Stomach (tissue), 9 donors: ENCODE results near the gene MAEL. TPM values are rescaled to one million over a fixed set of nuclear protein-coding genes. Genes with fewer than 3 reads are reported as not detected.

Experiments
- DNase-seq, 2 donors: peaks; one replicate each; pipeline versions ENCODE4 v3.0.0 to v3.0.0-alpha.2; 2013 to 2019
- H3K27ac ChIP-seq, 5 donors: fragments of 200-600 bp in 4 of 5; sonication (generic) in 4 of 5; one replicate each; pipeline ENCODE4 v1.5.1; 2013 to 2019; ENCODE audit warnings: mild to moderate bottlenecking in 1 of 5, moderate library complexity in 1 of 5
- H3K27me3 ChIP-seq, 3 donors: fragments of 200-600 bp; sonication (generic); one replicate each; pipeline ENCODE4 v1.5.1; 2017 to 2019; ENCODE audit warnings: mixed run types in 1 of 3
- H3K36me3 ChIP-seq, 4 donors: fragments of 200-600 bp; sonication (generic); 1 replicate in 3 of 4; 2 replicates in 1 of 4; pipeline ENCODE4 v1.5.1; 2016 to 2019
- H3K4me1 ChIP-seq, 4 donors: fragments of 200-600 bp; sonication (generic); one replicate each; pipeline ENCODE4 v1.5.1; 2016 to 2019
- H3K4me3 ChIP-seq, 4 donors: fragments of 200-600 bp; sonication (generic) in 3 of 4; one replicate each; pipeline ENCODE4 v1.5.1; 2016 to 2019; ENCODE audit warnings: mild to moderate bottlenecking in 1 of 4
- H3K9me3 ChIP-seq, 4 donors: fragments of 200-600 bp; sonication (generic); one replicate each; pipeline ENCODE4 v1.5.1; 2016 to 2019
- EP300 ChIP-seq: sonication (generic); formaldehyde crosslinking; IDR thresholded peaks from one replicate; pipeline ENCODE4 v1.6.1; 2017; ENCODE audit warnings: antibody characterized with exemption
- POLR2A ChIP-seq, 4 donors: fragments of 450-650 bp; IDR thresholded peaks; one replicate each; pipeline ENCODE4 v1.6.1; 2016; ENCODE audit warnings: antibody characterized with exemption in 4 of 4, control low read depth in 2 of 4, mild to moderate bottlenecking in 1 of 4, moderate library complexity in 1 of 4
- POLR2AphosphoS5 ChIP-seq, 3 donors: sonication (generic); formaldehyde crosslinking; IDR thresholded peaks; one replicate each; pipeline ENCODE4 v1.6.1; 2016; ENCODE audit warnings: antibody characterized with exemption in 3 of 3
- WGBS, 5 donors: extraction: QIAGEN DNeasy Blood & Tissue Kit in 3 of 5; methylation state at CpG; one replicate each; pipeline versions ENCODE4 v1.1.5 to v1.1.7; 2013 to 2018; 5-methylcytosine and 5-hydroxymethylcytosine counted together
- intact Hi-C: fragments of 100-400 bp; cut with DNase I; formaldehyde crosslinking; loops from one replicate; pipeline ENCODE4 v1.15.1; 2023; ENCODE audit warnings: low total_unique reads
- polyA plus RNA-seq, 3 donors: library from polyadenylated mRNA; stranded (reverse); fragments of 200-250 nt; gene quantifications; one replicate each; pipeline ENCODE4 v1.2.3, GENCODE V29; 2013
- total RNA-seq, 5 donors: library from RNA; depleted of rRNA; stranded (reverse); fragments of >200 nt; gene quantifications; one replicate each; pipeline versions ENCODE4 v1.1.0 to v1.2.3, GENCODE V29; 2014 to 2016
- TF ChIP-seq, protein P1 (sequence below), 7 experiments: fragments of 450-650 bp in 4 of 7; fragments of 200-600 bp in 3 of 7; sonication (generic) in 3 of 7; IDR thresholded peaks; one replicate each; pipeline ENCODE4 v1.5.1; 2016 to 2019; ENCODE audit warnings: antibody characterized with exemption in 7 of 7, control low read depth in 2 of 7, mild to moderate bottlenecking in 1 of 7
- donor health status: healthy with polysubstance abuse.
- donor health status: Bipolar disorder and iron deficiency.
- donor health status: healthy.

MAEL gene
- total and polyA plus RNA-seq, 8 donors = 0.08 to 1.1 (median 0.51) TPM; not detected in 4

DNA sequence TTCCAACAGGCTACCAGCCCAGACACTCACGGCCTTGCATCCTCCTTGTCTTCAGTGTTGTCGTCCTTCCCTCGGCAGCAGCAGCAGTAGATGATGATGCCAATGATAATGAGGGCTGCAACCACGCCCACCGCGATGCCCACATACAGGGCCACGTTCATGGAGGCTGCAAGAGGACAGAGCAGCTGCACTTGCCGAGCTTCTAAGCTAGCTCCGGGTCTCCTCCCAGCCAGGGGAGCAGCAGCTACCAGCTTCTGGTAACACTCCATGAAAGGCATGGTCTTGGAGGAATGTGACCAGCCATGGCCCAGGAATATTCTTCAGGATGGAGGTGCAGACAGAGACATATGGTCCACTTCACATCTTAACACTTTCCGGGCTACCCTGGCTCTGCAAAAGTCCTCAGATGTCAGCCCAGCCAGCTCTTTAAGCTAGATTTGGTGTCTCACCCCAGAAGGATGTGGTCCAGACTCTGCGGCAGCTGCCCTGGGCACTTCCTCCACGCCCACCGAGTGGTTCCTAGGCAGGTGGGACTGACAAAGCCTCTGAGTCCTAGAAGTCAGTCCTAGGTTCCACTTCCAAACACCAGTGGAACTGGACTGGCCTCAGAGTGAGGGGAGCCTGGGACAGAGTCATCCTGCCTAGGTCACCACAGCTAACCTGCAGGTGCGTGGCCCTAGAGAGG lies 66.0 kb downstream of the MAEL start:
- H3K27ac ChIP-seq = no peak overlapping the region
- no peaks in the 10 kb centered on the region for H3K9me3 ChIP-seq
- WGBS, 5 donors = 77 to 87% (median 84%) methylated on average over 9 to 14 of the region's 14 CpGs
- H3K4me1 ChIP-seq = peaks cover 0 to 8% (median 6%) of the 10 kb centered on the region in 4 donors
- no peak for DNase-seq
- peaks cover 0 to 26% (median 3%) of the 10 kb centered on the region in 3 donors for H3K27me3 ChIP-seq
- TF ChIP-seq POLR2AphosphoS5 (IDR thresholded peaks at IDR 0.05) = no peak
- TF ChIP-seq, protein P1, sequence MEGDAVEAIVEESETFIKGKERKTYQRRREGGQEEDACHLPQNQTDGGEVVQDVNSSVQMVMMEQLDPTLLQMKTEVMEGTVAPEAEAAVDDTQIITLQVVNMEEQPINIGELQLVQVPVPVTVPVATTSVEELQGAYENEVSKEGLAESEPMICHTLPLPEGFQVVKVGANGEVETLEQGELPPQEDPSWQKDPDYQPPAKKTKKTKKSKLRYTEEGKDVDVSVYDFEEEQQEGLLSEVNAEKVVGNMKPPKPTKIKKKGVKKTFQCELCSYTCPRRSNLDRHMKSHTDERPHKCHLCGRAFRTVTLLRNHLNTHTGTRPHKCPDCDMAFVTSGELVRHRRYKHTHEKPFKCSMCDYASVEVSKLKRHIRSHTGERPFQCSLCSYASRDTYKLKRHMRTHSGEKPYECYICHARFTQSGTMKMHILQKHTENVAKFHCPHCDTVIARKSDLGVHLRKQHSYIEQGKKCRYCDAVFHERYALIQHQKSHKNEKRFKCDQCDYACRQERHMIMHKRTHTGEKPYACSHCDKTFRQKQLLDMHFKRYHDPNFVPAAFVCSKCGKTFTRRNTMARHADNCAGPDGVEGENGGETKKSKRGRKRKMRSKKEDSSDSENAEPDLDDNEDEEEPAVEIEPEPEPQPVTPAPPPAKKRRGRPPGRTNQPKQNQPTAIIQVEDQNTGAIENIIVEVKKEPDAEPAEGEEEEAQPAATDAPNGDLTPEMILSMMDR (IDR thresholded peaks at IDR 0.05) = no peak
- no peak overlapping the region for H3K4me3 ChIP-seq
- intact Hi-C loops = loop anchor here (5.0 kb wide), 1 partner anchor 148 kb away; no protein-coding TSS in a partner anchor
- H3K36me3 ChIP-seq = no peaks in the 10 kb centered on the region

DNA sequence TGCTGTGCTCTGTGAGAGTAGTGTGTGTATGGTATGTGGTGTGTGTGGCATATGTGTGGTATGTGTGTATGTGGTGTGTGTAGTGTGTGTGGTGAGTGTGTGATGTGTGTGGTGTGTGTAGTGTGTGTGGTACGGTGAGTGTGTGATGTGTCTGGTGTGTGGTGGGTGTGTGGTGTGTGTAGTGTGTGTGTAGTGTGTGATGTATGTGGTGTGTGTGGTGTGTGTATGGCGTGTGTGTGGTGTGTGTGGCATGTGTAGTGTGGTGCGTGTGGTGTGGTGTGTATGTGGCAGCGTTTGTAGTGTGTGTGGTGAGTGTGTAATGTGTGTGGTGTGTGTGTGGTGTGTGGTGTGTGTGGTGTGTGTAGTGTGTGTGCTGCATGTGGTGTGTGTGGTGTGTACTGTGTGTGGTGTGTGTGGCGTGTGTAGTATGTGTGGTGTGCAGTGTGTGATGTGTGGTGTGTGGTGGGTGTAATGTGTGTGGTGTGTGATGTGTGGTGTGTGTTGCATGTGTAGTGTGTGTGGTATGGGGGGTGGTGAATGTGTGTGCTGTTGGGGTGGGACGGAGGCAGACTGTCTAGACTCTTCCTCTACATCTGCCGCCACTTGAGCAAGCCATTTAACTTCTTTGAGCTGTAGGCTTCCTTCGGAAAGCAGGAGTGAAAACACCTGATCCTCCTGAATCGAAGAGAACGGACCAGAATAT lies 67.6 kb downstream of the MAEL start:
- Histone ChIP-seq H3K4me3 (no peak overlapping the region), H3K9me3 (no peaks in the 10 kb centered on the region), H3K4me1 (peaks cover 0 to 8% (median 6%) of the 10 kb centered on the region in 4 donors), H3K27me3 (peaks cover 0 to 33% (median 3%) of the 10 kb centered on the region in 3 donors), H3K27ac (no peak overlapping the region), H3K36me3 (no peaks in the 10 kb centered on the region)
- DNase-seq = no peak
- 45 to 63% (median 48%) methylated on average over 10 of the region's 10 CpGs for WGBS, 5 donors
- intact Hi-C loops = loop anchor here (5.0 kb wide), 1 partner anchor 149 kb away; no protein-coding TSS in a partner anchor
- no peak for TF ChIP-seq POLR2A (IDR thresholded peaks at IDR 0.05)
- TF ChIP-seq EP300 = no peak
- no peak for TF ChIP-seq POLR2AphosphoS5 (IDR thresholded peaks at IDR 0.05)
- TF ChIP-seq, protein P1 (IDR thresholded peaks at IDR 0.05) = no peak

DNA sequence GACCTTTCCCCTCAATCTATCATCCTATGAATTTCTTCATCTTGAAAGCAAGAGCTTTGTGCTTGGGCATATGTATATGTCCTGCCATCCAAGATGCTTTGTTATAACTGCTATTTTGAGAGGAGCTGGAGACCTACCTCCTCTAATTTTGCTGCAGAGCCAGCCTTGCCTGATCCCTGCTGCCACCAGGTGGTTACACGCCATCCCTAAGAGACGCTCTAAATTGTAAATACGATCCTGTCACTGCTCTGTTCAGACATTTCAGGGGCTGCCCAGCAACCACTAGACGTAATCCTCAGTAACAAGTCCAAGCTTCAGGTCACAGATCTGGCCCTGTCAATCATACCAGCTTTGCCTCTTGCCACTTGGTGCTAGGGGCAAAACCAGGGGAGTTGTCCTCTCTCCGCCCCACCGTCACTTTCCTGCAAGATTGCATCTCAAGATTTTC lies 68.2 kb downstream of the MAEL start:
- intact Hi-C loops = loop anchor here (5.0 kb wide), 1 partner anchor 150 kb away; no protein-coding TSS in a partner anchor
- TF ChIP-seq POLR2AphosphoS5 (IDR thresholded peaks at IDR 0.05) = no peak
- TF ChIP-seq, protein P1 (IDR thresholded peaks at IDR 0.05) = peak in 5 of 7 experiments; percentile 24 to 55 (median 41)
- H3K9me3 ChIP-seq = no peaks in the 10 kb centered on the region
- no peak overlapping the region for H3K4me3 ChIP-seq
- DNase-seq = peak; percentile 52 to 79
- H3K27ac ChIP-seq = no peak overlapping the region
- H3K36me3 ChIP-seq = no peaks in the 10 kb centered on the region
- peaks cover 0 to 33% (median 3%) of the 10 kb centered on the region in 3 donors for H3K27me3 ChIP-seq
- peaks cover 0 to 8% (median 6%) of the 10 kb centered on the region in 4 donors for H3K4me1 ChIP-seq
- WGBS, 5 donors = 35 to 41% (median 39%) methylated on average over 6 of the region's 6 CpGs

DNA sequence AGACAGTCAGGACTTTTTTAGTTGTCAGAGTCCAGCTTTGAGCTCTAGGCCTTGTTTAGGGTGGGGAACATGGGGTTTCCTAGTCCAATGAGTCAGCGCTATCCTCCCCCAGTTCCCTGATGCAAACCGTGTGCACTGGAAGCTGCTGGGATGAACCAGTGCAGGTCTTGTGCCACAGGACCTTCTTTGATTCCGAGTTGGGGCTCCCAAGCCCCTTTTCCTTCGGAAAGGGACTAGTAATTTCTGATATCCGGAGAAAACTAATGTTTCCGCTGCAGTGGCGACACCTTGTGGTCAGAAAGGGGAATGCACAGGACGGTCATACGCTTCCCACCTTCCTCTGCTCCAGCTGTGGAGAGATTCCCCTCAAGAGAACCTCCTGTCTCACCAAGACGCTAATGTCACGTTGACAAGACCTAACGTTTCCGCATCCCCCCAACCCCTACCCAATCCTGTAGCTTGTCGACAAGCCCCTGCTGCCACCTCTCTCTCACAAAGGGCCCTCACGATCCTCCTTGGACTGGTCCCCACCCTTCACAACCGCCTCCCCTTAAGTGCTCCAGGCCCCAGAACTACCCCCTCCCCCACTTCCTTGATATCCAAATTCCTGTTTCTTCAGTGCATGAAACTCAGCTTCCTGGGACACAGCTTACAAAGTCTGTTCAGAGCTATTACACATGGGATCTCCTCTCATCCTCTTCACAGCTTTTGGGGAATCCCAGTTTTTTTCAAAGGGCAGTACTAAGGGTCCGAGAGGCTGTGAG lies 70.1 kb downstream of the MAEL start:
- no peaks in the 10 kb centered on the region for H3K36me3 ChIP-seq
- H3K27ac ChIP-seq = no peak overlapping the region
- peaks cover 0 to 29% (median 3%) of the 10 kb centered on the region in 3 donors for H3K27me3 ChIP-seq
- peak; percentile 78 to 86 for DNase-seq
- no peaks in the 10 kb centered on the region for H3K9me3 ChIP-seq
- 10 to 16% (median 14%) methylated on average over 17 of the region's 17 CpGs for WGBS, 5 donors
- intact Hi-C loops = loop anchor here (5.0 kb wide), 1 partner anchor 152 kb away; no protein-coding TSS in a partner anchor
- TF ChIP-seq, protein P1 (IDR thresholded peaks at IDR 0.05) = peak in 5 of 7 experiments; percentile 82 to 99 (median 94)
- no peak for TF ChIP-seq EP300
- peaks cover 0 to 8% (median 6%) of the 10 kb centered on the region in 4 donors for H3K4me1 ChIP-seq
- H3K4me3 ChIP-seq = no peak overlapping the region
